Measurements from ENCODE around the gene CLN6. TPM values are rescaled to one million over a fixed set of nuclear protein-coding genes. Genes with fewer than 3 reads are reported as not detected.

Gene CLN6
- total and polyA plus RNA-seq, 2 experiments from 2014 or later, result 3.8 to 17.4 TPM

GRCh38 chr15:68208636-68209240 lies 20.8 kb downstream of the CLN6 start:
- H3K4me1 ChIP-seq (ENCODE audit: insufficient read depth), result 0 out of 2 replicates have a peak, but pooled peaks cover 4% of the 10 kb centered on the region
- H3K27me3 ChIP-seq (replicated peaks; ENCODE audit: insufficient read depth), result no peaks in the 10 kb centered on the region
- no peaks in the 10 kb centered on the region for H3K79me2 ChIP-seq (ENCODE audit: insufficient read depth)
- in situ Hi-C loops (cut with MboI), result no loop called here
- no peaks in the 10 kb centered on the region for H3K9me2 ChIP-seq (ENCODE audit: insufficient read depth)
- no peaks in the 10 kb centered on the region for H3F3A ChIP-seq (ENCODE audit: insufficient read depth)
- no peak overlapping the region for H2AFZ ChIP-seq
- no peak overlapping the region for H3K27ac ChIP-seq
- no peak overlapping the region for H3K4me2 ChIP-seq (ENCODE audit: unreplicated experiment)
- H3K9ac ChIP-seq, result no peak overlapping the region
- H3K9me3 ChIP-seq (ENCODE audit: low read depth), result no peaks in the 10 kb centered on the region
- no peaks in the 10 kb centered on the region for H3K36me3 ChIP-seq (ENCODE audit: low read depth)
- no peak for DNase-seq
- 97 to 99% methylated on average over 13 of the region's 13 CpGs for WGBS, 2 experiments (ENCODE audit: low coverage in 1 of 2, low lambda C conversion rate in 2 of 2, missing lambda C conversion rate in 2 of 2)
- TF ChIP-seq EZH2phosphoT487 (IDR thresholded peaks at IDR 0.05; ENCODE audit: insufficient read depth, low read depth) (no peak), EZH2 (IDR thresholded peaks at IDR 0.05; ENCODE audit: insufficient read depth, poor library complexity, severe bottlenecking) (no peak)
- H3K4me3 ChIP-seq, result no peak overlapping the region
- H4K20me1 ChIP-seq (ENCODE audit: insufficient read depth), result no peaks in the 10 kb centered on the region

GRCh38 chr15:68208136-68208535 lies 21.4 kb downstream of the CLN6 start:
- H3K9me2 ChIP-seq (ENCODE audit: insufficient read depth), result no peaks in the 10 kb centered on the region
- no peak for TF ChIP-seq EZH2phosphoT487 (IDR thresholded peaks at IDR 0.05; ENCODE audit: insufficient read depth, low read depth)
- TF ChIP-seq EZH2 (IDR thresholded peaks at IDR 0.05; ENCODE audit: insufficient read depth, poor library complexity, severe bottlenecking), result no peak
- no peak overlapping the region for H3K27ac ChIP-seq
- no peak overlapping the region for H2AFZ ChIP-seq
- H3K27me3 ChIP-seq (replicated peaks; ENCODE audit: insufficient read depth), result no peaks in the 10 kb centered on the region
- in situ Hi-C loops (cut with MboI), result no loop called here
- no peak overlapping the region for H3K9ac ChIP-seq
- no peak overlapping the region for H3K4me3 ChIP-seq
- no peaks in the 10 kb centered on the region for H4K20me1 ChIP-seq (ENCODE audit: insufficient read depth)
- no peaks in the 10 kb centered on the region for H3F3A ChIP-seq (ENCODE audit: insufficient read depth)
- H3K9me3 ChIP-seq (ENCODE audit: low read depth), result no peaks in the 10 kb centered on the region
- 95 to 97% methylated on average over 16 of the region's 16 CpGs for WGBS, 2 experiments (ENCODE audit: low coverage in 1 of 2, low lambda C conversion rate in 2 of 2, missing lambda C conversion rate in 2 of 2)
- no peak overlapping the region for H3K4me2 ChIP-seq (ENCODE audit: unreplicated experiment)
- DNase-seq, result no peak
- H3K79me2 ChIP-seq (ENCODE audit: insufficient read depth), result no peaks in the 10 kb centered on the region
- H3K4me1 ChIP-seq (ENCODE audit: insufficient read depth), result 0 out of 2 replicates have a peak, but pooled peaks cover 4% of the 10 kb centered on the region
- no peaks in the 10 kb centered on the region for H3K36me3 ChIP-seq (ENCODE audit: low read depth)

- 77 to 80% methylated on average over 11 to 12 of the region's 12 CpGs for WGBS, 2 experiments (ENCODE audit: low coverage in 1 of 2, low lambda C conversion rate in 2 of 2, missing lambda C conversion rate in 2 of 2)
- in situ Hi-C loops (cut with MboI), result no loop called here
- Histone ChIP-seq H3K27me3 (replicated peaks; ENCODE audit: insufficient read depth) (no peaks in the 10 kb centered on the region), H3K36me3 (ENCODE audit: low read depth) (no peaks in the 10 kb centered on the region), H3K9me2 (ENCODE audit: insufficient read depth) (no peaks in the 10 kb centered on the region), H3K79me2 (ENCODE audit: insufficient read depth) (no peaks in the 10 kb centered on the region), H3K4me1 (ENCODE audit: insufficient read depth) (0 out of 2 replicates have a peak, but pooled peaks cover 4% of the 10 kb centered on the region), H3K27ac (no peak overlapping the region), H3K4me2 (ENCODE audit: unreplicated experiment) (no peak overlapping the region), H2AFZ (no peak overlapping the region), H3K9ac (no peak overlapping the region), H3K9me3 (ENCODE audit: low read depth) (no peaks in the 10 kb centered on the region), H3F3A (ENCODE audit: insufficient read depth) (no peaks in the 10 kb centered on the region), H3K4me3 (no peak overlapping the region), H4K20me1 (ENCODE audit: insufficient read depth) (no peaks in the 10 kb centered on the region)
- TF ChIP-seq EZH2 (IDR thresholded peaks at IDR 0.05; ENCODE audit: insufficient read depth, poor library complexity, severe bottlenecking) (no peak), EZH2phosphoT487 (IDR thresholded peaks at IDR 0.05; ENCODE audit: insufficient read depth, low read depth) (no peak)
- DNase-seq, result no peak
Measured at GRCh38 chr15:68207176-68207935, 22.2 kb downstream of the CLN6 start.

- H3K36me3 ChIP-seq (ENCODE audit: low read depth), result no peaks in the 10 kb centered on the region
- in situ Hi-C loops (cut with MboI), result no loop called here
- H3F3A ChIP-seq (ENCODE audit: insufficient read depth), result no peaks in the 10 kb centered on the region
- WGBS, 2 experiments (ENCODE audit: low coverage in 1 of 2, low lambda C conversion rate in 2 of 2, missing lambda C conversion rate in 2 of 2), result 96 to 98% methylated on average over 12 of the region's 12 CpGs
- H3K27me3 ChIP-seq (replicated peaks; ENCODE audit: insufficient read depth), result no peaks in the 10 kb centered on the region
- H3K4me2 ChIP-seq (ENCODE audit: unreplicated experiment), result no peak overlapping the region
- no peaks in the 10 kb centered on the region for H3K9me2 ChIP-seq (ENCODE audit: insufficient read depth)
- no peaks in the 10 kb centered on the region for H4K20me1 ChIP-seq (ENCODE audit: insufficient read depth)
- 0 out of 2 replicates have a peak, but pooled peaks cover 4% of the 10 kb centered on the region for H3K4me1 ChIP-seq (ENCODE audit: insufficient read depth)
- TF ChIP-seq EZH2phosphoT487 (IDR thresholded peaks at IDR 0.05; ENCODE audit: insufficient read depth, low read depth) (no peak), EZH2 (IDR thresholded peaks at IDR 0.05; ENCODE audit: insufficient read depth, poor library complexity, severe bottlenecking) (no peak)
- no peak overlapping the region for H3K4me3 ChIP-seq
- H3K79me2 ChIP-seq (ENCODE audit: insufficient read depth), result no peaks in the 10 kb centered on the region
- DNase-seq, result no peak
- H3K9me3 ChIP-seq (ENCODE audit: low read depth), result no peaks in the 10 kb centered on the region
- no peak overlapping the region for H3K9ac ChIP-seq
- H3K27ac ChIP-seq, result no peak overlapping the region
- H2AFZ ChIP-seq, result no peak overlapping the region
Measured at GRCh38 chr15:68206711-68207151, 22.8 kb downstream of the CLN6 start.

All from GM23248 (cell line).